LNCaP clone FGC (cell line): ENCODE results near the gene COL13A1.

Experiments
- DNase-seq: peaks from one replicate; pipeline ENCODE4 v3.0.0-alpha.2; 2011; ENCODE audit warnings: low read depth
- H3K4me3 ChIP-seq: 2 replicates; pipeline ENCODE4 v1.5.1; 2011; ENCODE audit warnings: mild to moderate bottlenecking, low read depth, low read length, control low read depth
- TF ChIP-seq, protein P1 (sequence below): IDR thresholded peaks from 2 replicates; pipeline ENCODE4 v1.5.1; 2012; ENCODE audit warnings: mild to moderate bottlenecking; ENCODE audit not compliant: control insufficient read depth, insufficient read depth; ENCODE audit errors: extremely low read depth

COL13A1 gene

DNA sequence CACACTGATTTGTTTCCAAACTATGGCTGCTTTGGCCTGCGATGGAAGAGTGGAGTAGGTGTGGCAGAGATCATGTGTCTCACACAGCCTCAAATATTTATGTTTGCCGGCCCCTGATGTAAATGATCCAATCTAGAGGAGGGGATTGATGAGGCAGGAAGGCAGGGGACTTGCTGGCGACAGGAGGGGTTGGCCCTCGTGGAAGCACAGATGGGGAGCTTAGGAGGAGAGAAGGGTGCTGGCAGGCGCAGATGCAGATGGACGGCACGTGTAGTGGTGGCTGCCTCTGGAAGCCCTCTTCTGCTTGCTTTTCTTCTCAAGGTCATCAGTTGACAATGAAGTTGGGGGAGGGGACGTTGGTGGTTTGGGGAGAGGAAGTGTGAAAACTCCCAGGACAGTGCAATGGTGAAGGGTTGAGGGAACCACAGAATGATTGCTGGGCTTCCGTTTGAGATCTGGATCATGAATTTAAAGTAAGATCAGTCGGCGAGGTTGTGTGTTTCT lies 15.4 kb downstream of the COL13A1 start:
- no peak for DNase-seq
- no peak overlapping the region for H3K4me3 ChIP-seq
- TF ChIP-seq, protein P1, sequence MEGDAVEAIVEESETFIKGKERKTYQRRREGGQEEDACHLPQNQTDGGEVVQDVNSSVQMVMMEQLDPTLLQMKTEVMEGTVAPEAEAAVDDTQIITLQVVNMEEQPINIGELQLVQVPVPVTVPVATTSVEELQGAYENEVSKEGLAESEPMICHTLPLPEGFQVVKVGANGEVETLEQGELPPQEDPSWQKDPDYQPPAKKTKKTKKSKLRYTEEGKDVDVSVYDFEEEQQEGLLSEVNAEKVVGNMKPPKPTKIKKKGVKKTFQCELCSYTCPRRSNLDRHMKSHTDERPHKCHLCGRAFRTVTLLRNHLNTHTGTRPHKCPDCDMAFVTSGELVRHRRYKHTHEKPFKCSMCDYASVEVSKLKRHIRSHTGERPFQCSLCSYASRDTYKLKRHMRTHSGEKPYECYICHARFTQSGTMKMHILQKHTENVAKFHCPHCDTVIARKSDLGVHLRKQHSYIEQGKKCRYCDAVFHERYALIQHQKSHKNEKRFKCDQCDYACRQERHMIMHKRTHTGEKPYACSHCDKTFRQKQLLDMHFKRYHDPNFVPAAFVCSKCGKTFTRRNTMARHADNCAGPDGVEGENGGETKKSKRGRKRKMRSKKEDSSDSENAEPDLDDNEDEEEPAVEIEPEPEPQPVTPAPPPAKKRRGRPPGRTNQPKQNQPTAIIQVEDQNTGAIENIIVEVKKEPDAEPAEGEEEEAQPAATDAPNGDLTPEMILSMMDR, result no peak

DNA sequence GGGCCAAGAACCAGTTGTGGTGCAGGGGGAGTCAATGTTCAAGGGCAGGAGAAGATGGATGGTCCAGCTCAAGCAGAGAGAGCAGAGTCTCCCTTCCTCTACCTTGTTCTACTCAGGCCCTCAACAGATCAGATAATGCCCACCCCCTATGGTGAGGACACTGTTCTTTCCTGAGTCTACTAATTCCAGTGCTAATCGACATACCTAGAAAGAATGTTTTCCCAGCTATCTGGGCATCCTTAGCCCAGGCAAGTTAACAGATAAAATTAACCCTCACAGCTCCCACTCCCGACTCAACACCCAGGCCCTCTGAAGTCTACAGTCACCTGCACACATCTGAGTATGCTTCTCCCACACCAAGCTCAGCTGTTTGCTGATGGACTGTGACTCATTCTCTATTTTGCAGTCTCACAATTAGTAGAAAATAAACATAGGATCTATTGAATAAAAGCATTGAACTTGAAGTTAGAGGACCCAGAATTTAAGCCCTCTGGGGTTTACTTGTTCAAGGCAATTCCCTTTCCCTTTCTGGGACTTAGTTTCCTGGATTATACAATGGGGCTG lies 17.1 kb downstream of the COL13A1 start:
- DNase-seq, result no peak
- TF ChIP-seq, protein P1, result no peak
- no peak overlapping the region for H3K4me3 ChIP-seq

DNA sequence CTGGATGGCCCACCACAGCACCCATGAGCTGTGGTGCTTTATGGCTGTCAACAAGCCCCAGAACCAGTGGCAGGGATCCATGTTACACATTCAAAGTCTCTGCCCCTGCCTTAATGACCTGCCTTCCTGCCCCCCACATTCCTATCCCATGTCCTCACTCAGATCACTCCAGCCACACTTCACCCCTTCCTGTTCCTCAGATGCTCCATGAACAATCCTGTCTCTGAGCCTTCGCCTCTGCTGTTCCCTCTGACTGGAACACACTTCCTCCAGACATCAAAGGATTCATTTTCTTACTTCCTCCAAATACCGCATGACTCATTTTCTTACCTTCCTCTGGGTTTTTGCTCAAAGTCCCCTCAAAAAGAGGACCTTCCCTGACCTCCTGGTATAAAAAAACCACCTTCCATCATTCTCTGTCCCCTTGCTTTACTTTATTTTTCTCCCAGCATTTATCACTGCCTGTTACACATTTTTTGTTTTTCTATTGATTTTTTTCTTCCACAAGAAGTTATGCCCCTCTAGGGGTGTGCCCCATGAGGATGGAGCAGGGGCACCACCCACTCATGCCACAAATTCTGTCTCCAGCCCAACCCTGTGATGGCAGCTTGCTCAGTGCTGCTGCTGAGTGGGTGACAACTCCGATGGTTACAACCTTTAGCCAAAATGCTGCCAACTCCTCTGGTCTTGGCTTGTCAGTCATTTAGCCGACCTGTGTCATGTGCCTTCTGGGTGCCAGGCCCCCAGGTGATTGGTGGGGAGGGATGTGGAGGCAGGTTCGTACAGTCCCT lies 18.2 kb downstream of the COL13A1 start:
- TF ChIP-seq, protein P1, result no peak
- DNase-seq, result no peak
- H3K4me3 ChIP-seq, result no peak overlapping the region

DNA sequence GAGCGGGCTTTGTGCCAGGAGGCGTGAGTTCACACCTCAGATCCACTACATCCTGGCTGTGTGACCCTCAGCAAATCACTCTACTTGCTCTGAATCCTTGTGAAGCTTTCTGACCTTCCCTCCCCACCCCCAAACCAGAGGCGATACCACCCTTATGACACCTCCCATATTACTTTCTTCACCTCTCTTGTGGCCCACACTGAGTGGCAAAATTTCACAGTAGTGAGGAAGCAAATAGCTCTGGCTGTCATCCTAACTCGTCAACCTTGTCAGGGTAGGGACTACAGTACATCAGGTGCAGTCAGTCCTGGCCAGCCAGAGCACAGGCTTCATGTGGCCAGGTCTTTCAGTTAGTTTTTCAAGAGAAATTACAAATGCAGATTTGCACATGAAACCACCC lies 19.1 kb downstream of the COL13A1 start:
- H3K4me3 ChIP-seq, result no peak overlapping the region
- no peak for DNase-seq
- TF ChIP-seq, protein P1, result no peak

DNA sequence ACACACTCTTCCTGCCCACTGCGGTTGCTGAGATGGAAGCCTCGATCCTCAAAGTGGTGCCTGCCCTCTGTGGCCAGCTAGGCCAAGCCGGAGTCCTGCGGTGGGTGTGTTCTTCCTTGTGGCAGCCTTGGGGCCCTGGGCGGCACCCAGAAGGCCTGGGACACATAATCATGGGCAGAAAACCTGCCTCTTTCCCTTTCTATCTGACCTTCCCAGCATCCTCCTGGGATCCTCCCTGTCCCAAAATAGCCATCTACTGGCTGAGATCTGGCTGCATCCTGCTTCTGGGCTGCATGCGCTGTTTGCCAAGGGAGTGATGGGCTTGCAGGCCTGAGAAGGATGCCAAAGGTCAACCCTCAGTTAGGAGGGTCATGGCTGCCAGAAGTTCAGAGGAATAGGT lies 23.9 kb downstream of the COL13A1 start:
- TF ChIP-seq, protein P1, result no peak
- no peak overlapping the region for H3K4me3 ChIP-seq

DNA sequence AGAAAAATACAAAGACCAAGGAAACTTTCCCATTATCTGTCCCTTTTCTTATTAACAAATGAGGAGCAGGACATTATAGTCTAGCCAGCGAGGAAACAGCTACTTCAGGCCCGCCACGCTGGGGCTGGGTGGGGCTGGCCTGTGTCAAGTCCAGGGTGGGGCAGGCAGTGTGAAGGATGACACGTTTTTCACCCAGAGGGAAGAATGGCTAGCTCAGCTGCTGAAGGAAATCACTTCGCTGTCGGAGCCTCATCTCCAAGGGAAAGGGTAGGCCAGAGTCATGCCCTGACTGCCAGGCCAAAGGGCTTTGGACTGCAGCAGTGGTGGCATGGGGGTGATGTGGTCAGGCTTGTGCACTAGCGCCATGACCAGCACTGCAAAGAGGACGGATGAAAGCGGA lies 24.4 kb downstream of the COL13A1 start:
- H3K4me3 ChIP-seq, result no peak overlapping the region
- DNase-seq, result no peak
- TF ChIP-seq, protein P1, result no peak

More for the DNA sequence above, 23.9 kb downstream of the COL13A1 start:
- DNase-seq, result no peak
